ENCODE measurements around the gene SBF1.
"Not testable (repeated sequence)": the region's sequence is repeated elsewhere in the genome, so short reads cannot be mapped to it uniquely, and the experiment has no call there.

Gene SBF1

DNA sequence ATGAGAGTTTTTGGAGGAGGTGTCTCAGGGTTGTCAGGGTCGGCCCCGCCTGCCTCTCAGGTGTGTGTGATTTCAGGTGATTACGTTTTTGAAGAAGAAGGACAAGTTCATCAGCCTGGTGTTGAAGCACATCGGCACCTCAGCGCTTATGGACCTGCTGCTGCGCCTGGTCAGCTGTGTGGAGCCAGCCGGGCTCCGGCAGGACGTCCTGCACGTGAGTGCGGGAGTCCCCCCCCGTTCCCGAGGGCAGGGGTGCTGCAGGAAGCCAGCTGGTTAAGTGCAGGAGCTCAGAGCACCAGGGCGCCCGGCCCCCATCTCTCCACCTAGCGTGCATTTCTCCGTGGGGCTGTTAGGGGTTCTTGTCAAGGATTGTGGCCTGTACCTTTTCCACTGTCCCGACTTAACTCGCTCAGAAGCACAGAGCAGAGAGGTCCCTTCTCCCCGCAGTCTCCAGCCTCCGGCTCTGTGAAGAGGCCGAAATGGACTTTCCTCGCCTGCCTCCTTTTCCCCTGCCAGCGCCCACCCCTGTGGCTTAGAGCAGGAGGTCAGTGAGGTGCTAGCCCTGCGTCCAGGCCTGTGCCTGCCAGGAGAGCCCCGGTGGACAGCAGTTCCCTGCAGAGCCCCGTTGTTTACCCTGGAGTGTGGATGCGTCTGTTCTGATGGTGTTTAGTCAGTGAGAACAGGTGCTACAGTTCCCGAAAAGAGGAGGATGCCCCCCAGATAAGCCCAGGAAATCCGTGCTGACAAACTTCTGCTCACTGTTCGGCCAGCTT, 60.2 kb downstream of the SBF1 start:
- Histone ChIP-seq H3K27me3 (ENCODE audit: insufficient read depth, low read length, poor library complexity, severe bottlenecking) (no peaks in the 10 kb centered on the region), H3K79me2 (ENCODE audit: insufficient read depth, low read length) (no peaks in the 10 kb centered on the region), H4K20me1 (ENCODE audit: insufficient read depth, low read length, poor library complexity, severe bottlenecking) (no peaks in the 10 kb centered on the region), H2AFZ (ENCODE audit: low read length) (no peak overlapping the region), H3F3A (ENCODE audit: low read depth) (no peaks in the 10 kb centered on the region), H3K9ac (ENCODE audit: low read depth, low read length, poor library complexity, severe bottlenecking) (no peak overlapping the region), H3K36me3 (ENCODE audit: insufficient read depth, low read length) (peaks cover 55% of the 10 kb centered on the region; the same call in 1 of the 2 replicates), H3K9me3 (ENCODE audit: insufficient read depth, low read depth, low read length) (no peaks in the 10 kb centered on the region), H3K4me1 (ENCODE audit: insufficient read depth, low read length, poor library complexity, severe bottlenecking) (no peaks in the 10 kb centered on the region), H3K4me2 (ENCODE audit: low read depth, low read length, poor library complexity, severe bottlenecking) (no peak overlapping the region), H3K9me2 (replicated peaks; ENCODE audit: low read depth, low read length) (no peaks in the 10 kb centered on the region), H3K4me3 (ENCODE audit: low read length, poor library complexity, severe bottlenecking) (no peak overlapping the region)
- TF ChIP-seq, protein P1, sequence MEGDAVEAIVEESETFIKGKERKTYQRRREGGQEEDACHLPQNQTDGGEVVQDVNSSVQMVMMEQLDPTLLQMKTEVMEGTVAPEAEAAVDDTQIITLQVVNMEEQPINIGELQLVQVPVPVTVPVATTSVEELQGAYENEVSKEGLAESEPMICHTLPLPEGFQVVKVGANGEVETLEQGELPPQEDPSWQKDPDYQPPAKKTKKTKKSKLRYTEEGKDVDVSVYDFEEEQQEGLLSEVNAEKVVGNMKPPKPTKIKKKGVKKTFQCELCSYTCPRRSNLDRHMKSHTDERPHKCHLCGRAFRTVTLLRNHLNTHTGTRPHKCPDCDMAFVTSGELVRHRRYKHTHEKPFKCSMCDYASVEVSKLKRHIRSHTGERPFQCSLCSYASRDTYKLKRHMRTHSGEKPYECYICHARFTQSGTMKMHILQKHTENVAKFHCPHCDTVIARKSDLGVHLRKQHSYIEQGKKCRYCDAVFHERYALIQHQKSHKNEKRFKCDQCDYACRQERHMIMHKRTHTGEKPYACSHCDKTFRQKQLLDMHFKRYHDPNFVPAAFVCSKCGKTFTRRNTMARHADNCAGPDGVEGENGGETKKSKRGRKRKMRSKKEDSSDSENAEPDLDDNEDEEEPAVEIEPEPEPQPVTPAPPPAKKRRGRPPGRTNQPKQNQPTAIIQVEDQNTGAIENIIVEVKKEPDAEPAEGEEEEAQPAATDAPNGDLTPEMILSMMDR (conservative IDR thresholded peaks at IDR 0.05; ENCODE audit: low read length): no peak
- TF ChIP-seq EZH2phosphoT487 (IDR thresholded peaks at IDR 0.05; ENCODE audit: borderline replicate concordance): no peak

DNA sequence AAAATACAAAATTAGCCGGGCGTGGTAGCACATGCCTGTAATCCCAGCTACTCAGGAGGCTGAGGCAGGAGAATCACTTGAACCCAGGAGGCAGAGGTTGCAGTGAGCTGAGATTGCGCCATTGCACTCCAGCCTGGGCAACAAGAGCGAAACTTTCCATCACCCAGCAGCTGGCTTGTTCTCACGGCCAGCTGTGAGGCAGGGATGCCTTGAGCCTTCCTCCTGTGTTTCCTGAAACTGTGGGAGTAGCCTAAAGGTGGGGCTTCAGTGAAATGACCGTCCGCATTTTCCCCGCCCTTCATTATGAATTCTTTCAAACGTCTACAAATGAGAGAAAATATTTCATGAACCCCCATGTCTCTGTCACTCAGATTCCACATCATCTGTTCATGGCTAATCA, 65.9 kb downstream of the SBF1 start:
- H4K20me1 ChIP-seq (ENCODE audit: insufficient read depth, low read length, poor library complexity, severe bottlenecking); H2AFZ ChIP-seq (ENCODE audit: low read length); H3K4me1 ChIP-seq (ENCODE audit: insufficient read depth, low read length, poor library complexity, severe bottlenecking); H3K27me3 ChIP-seq (ENCODE audit: insufficient read depth, low read length, poor library complexity, severe bottlenecking); H3K79me2 ChIP-seq (ENCODE audit: insufficient read depth, low read length); H3K9ac ChIP-seq (ENCODE audit: low read depth, low read length, poor library complexity, severe bottlenecking); H3K9me3 ChIP-seq (ENCODE audit: insufficient read depth, low read depth, low read length); H3K4me2 ChIP-seq (ENCODE audit: low read depth, low read length, poor library complexity, severe bottlenecking); H3F3A ChIP-seq (ENCODE audit: low read depth); H3K9me2 ChIP-seq (replicated peaks; ENCODE audit: low read depth, low read length); H3K4me3 ChIP-seq (ENCODE audit: low read length, poor library complexity, severe bottlenecking): not testable (repeated sequence)
- H3K36me3 ChIP-seq (ENCODE audit: insufficient read depth, low read length): peaks cover 25% of the 10 kb centered on the region; the same call in 1 of the 2 replicates

- TF ChIP-seq, protein P1 (conservative IDR thresholded peaks at IDR 0.05; ENCODE audit: low read length): no peak
- TF ChIP-seq EZH2phosphoT487 (IDR thresholded peaks at IDR 0.05; ENCODE audit: borderline replicate concordance): no peak
- no peak overlapping the region for H3K4me2 ChIP-seq (ENCODE audit: low read depth, low read length, poor library complexity, severe bottlenecking)
- H4K20me1 ChIP-seq (ENCODE audit: insufficient read depth, low read length, poor library complexity, severe bottlenecking): no peaks in the 10 kb centered on the region
- no peak overlapping the region for H3K9ac ChIP-seq (ENCODE audit: low read depth, low read length, poor library complexity, severe bottlenecking)
- H3K4me1 ChIP-seq (ENCODE audit: insufficient read depth, low read length, poor library complexity, severe bottlenecking): no peaks in the 10 kb centered on the region
- H3K9me2 ChIP-seq (replicated peaks; ENCODE audit: low read depth, low read length): no peaks in the 10 kb centered on the region
- H3K36me3 ChIP-seq (ENCODE audit: insufficient read depth, low read length): peaks cover 25% of the 10 kb centered on the region; the same call in 1 of the 2 replicates
- no peaks in the 10 kb centered on the region for H3K79me2 ChIP-seq (ENCODE audit: insufficient read depth, low read length)
- H3K4me3 ChIP-seq (ENCODE audit: low read length, poor library complexity, severe bottlenecking): no peak overlapping the region
- H3K9me3 ChIP-seq (ENCODE audit: insufficient read depth, low read depth, low read length): no peaks in the 10 kb centered on the region
- no peaks in the 10 kb centered on the region for H3F3A ChIP-seq (ENCODE audit: low read depth)
- H2AFZ ChIP-seq (ENCODE audit: low read length): no peak overlapping the region
- no peaks in the 10 kb centered on the region for H3K27me3 ChIP-seq (ENCODE audit: insufficient read depth, low read length, poor library complexity, severe bottlenecking)
Observed at GRCh38 chr22:50408311-50408710, 66.5 kb downstream of the SBF1 start.

Data from Loucy (cell line).